ENCODE results near the gene PYGO1.
"Not testable (repeated sequence)": the region's sequence is repeated elsewhere in the genome, so short reads cannot be mapped to it uniquely, and the experiment has no call there.

The PYGO1 gene

DNA sequence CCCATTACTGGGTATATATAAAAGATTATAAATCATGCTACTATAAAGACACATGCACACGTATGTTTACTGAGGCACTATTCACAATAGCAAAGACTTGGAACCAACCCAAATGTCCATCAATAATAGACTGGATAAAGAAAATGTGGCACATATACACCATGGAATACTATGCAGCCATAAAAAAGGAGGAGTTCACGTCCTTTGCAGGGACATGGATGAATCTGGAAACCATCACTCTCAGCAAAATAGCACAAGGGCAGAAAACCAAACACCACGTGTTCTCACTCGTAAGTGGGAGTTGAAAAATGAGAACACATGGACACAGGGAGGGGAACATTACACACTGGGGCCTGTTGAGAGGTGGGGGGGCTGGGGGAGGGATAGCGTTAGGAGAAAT, 82.7 kb downstream of the PYGO1 start:
- DNase-seq (ENCODE audit: low read depth) = not testable (repeated sequence)

- no peak for DNase-seq (ENCODE audit: low read depth)
Measured at GRCh38 chr15:55499151-55499550, 89.0 kb downstream of the PYGO1 start.

DNA sequence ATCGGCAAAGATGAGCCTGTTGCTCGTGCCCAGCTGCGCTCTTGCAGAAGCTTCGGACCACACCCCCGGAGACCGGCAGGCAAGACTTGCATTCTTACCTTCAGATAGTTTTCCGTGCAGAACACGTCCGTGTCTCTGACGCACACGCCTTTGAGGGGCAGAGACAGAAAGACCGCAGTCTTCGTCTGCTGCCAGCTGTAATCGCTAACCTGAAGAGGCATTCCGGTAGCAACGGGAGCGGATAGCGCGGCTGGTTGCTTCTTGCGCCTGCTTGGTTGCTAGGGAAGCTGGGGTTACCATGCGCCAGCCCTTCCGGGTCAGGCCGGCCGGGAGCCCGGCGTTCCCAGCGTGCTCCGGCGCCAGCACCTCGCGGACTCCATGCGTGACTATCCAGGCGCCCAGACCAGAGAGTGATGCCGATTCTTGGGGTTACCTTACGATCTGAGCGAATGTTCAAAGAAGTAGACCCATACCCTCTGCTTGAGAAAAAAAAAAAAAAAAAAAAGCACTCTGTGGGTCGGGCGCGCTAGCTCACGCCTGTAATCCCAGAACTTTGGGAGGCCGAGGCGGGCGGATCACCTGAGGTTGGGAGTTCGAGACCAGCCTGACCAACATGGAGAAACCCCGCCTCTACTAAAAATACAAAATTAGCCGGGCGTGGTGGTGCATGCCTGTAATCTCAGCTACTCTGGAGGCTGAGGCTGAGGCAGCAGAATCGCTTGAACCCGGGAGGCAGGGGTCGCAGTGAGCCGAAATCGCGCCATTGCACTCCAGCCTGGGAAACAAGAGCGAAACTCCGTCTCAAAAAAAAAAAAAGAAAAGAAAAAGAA, 89.8 kb downstream of the PYGO1 start:
- DNase-seq (ENCODE audit: low read depth) = peak; percentile 89

- no peak for DNase-seq (ENCODE audit: low read depth)
Measured at GRCh38 chr15:55496716-55497115, 91.4 kb downstream of the PYGO1 start.

- DNase-seq (ENCODE audit: low read depth) = no peak
Measured at GRCh38 chr15:55494931-55495330, 93.2 kb downstream of the PYGO1 start.

- peak; percentile 82 for DNase-seq (ENCODE audit: low read depth)
Measured at GRCh38 chr15:55488952-55489600, 99.1 kb downstream of the PYGO1 start.
